ENCODE measurements around the gene SRCAP. TPM values are rescaled to one million over a fixed set of nuclear protein-coding genes. Genes with fewer than 3 reads are reported as not detected.

SRCAP gene
- total RNA-seq, 1 donor from 2014 or later, result 28.5 TPM

DNA sequence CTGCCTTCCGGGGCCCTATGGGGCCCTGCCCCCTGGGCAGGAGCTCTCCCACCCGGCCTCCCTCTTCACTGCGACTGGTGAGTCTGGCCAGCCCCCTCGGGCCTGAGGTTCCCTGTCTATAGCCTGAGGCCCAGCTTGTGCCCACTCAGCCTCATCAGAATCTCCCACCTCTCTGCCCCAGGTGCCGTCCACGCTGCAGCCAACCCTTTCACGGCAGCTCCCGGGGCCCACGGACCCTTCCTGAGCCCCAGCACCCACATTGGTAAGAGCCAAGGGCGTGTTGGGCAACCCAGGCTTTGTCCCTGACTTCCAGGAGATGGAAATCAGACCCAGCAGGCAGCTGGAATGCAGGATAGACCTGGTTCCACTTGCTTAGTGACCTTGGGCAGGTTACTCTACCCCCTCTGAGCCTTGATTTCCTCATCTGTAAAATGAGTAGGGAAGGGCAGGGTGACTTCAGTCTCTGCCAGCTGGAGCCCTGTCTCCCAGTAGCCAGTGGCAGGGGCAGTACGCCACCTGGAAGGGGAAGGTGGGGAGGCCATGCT, 31.5 kb upstream of the SRCAP start:
- TF ChIP-seq, protein P1, sequence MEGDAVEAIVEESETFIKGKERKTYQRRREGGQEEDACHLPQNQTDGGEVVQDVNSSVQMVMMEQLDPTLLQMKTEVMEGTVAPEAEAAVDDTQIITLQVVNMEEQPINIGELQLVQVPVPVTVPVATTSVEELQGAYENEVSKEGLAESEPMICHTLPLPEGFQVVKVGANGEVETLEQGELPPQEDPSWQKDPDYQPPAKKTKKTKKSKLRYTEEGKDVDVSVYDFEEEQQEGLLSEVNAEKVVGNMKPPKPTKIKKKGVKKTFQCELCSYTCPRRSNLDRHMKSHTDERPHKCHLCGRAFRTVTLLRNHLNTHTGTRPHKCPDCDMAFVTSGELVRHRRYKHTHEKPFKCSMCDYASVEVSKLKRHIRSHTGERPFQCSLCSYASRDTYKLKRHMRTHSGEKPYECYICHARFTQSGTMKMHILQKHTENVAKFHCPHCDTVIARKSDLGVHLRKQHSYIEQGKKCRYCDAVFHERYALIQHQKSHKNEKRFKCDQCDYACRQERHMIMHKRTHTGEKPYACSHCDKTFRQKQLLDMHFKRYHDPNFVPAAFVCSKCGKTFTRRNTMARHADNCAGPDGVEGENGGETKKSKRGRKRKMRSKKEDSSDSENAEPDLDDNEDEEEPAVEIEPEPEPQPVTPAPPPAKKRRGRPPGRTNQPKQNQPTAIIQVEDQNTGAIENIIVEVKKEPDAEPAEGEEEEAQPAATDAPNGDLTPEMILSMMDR (IDR thresholded peaks at IDR 0.05), result no peak
- TF ChIP-seq POLR2AphosphoS5 (IDR thresholded peaks at IDR 0.05; ENCODE audit: insufficient read depth in 1 of 2, low read depth in 1 of 2), result no peak
- no peak for TF ChIP-seq POLR2A (IDR thresholded peaks at IDR 0.05)
- H3K36me3 ChIP-seq, result peaks cover 4 to 85% of the 10 kb centered on the region in 2 donors
- H3K4me3 ChIP-seq, result no peak overlapping the region
- no peak overlapping the region for H3K27ac ChIP-seq
- H3K27me3 ChIP-seq, result no peaks in the 10 kb centered on the region
- DNase-seq (ENCODE audit: extremely low spot score in 2 of 2), result no peak
- no peaks in the 10 kb centered on the region for H3K9me3 ChIP-seq
- intact Hi-C loops (cut with DNase I), result no loop called here
- peaks cover 28% of the 10 kb centered on the region for H3K4me1 ChIP-seq

DNA sequence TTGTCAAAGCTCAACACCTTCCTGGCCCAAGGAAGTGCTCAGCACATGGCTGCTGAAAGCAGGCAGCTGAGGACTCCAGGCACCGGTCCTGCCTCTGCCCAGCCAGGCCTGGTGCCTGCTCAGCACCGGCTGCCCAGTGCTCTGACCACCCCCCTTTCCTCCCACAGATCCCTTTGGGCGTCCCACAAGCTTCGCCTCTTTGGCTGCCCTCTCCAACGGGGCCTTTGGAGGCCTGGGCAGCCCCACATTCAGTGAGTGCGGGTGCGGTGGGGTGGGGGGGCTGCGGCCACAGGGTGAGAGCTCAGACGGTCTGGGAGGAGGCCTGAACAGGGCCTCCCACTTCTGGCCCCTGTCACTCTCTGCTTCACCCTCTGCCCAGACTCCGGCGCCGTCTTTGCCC, 30.6 kb upstream of the SRCAP start:
- H3K27ac ChIP-seq, result no peak overlapping the region
- H3K27me3 ChIP-seq, result no peaks in the 10 kb centered on the region
- peaks cover 4 to 76% of the 10 kb centered on the region in 2 donors for H3K36me3 ChIP-seq
- DNase-seq (ENCODE audit: extremely low spot score in 2 of 2), result no peak
- H3K9me3 ChIP-seq, result no peaks in the 10 kb centered on the region
- no peak overlapping the region for H3K4me3 ChIP-seq
- TF ChIP-seq POLR2AphosphoS5 (IDR thresholded peaks at IDR 0.05; ENCODE audit: insufficient read depth in 1 of 2, low read depth in 1 of 2) (no peak), POLR2A (IDR thresholded peaks at IDR 0.05) (no peak)
- TF ChIP-seq, protein P1 (IDR thresholded peaks at IDR 0.05), result no peak
- peaks cover 18% of the 10 kb centered on the region for H3K4me1 ChIP-seq
- intact Hi-C loops (cut with DNase I), result no loop called here

DNA sequence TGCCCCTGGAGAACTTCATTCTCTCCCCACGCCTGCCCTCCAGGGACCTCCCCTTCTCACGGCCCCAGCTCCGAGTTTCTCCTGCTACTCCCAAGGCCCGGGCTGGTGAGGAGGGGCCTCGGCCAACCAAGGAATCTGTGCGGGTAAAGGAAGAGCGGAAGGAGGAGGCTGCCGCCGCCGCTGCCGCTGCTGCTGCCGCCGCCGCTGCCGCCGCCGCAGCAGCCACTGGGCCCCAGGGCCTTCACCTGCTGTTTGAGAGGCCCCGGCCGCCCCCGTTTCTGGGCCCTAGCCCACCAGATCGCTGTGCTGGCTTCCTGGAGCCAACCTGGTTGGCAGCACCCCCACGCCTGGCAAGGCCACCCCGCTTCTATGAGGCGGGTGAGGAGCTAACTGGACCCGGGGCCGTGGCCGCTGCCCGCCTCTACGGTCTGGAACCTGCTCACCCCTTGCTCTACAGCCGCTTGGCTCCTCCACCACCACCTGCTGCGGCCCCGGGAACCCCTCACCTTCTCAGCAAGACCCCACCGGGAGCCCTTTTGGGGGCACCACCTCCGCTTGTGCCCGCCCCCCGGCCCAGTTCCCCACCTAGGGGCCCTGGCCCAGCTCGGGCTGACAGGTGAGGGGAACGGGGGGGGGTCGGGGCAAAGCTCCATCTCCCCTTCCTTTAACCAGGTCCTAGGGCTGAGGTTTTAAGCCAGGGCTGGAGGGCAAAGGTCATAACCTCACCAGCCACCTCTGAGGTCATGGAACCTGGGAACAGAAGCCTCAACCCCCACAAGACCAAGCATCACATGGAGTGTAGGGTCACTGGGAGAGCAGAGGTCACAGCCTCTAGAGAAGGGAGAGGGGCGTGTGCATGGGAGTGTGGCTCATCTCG, 29.7 kb upstream of the SRCAP start:
- TF ChIP-seq, protein P1 (IDR thresholded peaks at IDR 0.05), result no peak
- TF ChIP-seq POLR2A (IDR thresholded peaks at IDR 0.05) (no peak), POLR2AphosphoS5 (IDR thresholded peaks at IDR 0.05; ENCODE audit: insufficient read depth in 1 of 2, low read depth in 1 of 2) (no peak)
- Histone ChIP-seq H3K4me3 (no peak overlapping the region), H3K9me3 (no peaks in the 10 kb centered on the region), H3K4me1 (peaks cover 9% of the 10 kb centered on the region), H3K36me3 (peaks cover 4 to 67% of the 10 kb centered on the region in 2 donors), H3K27me3 (no peaks in the 10 kb centered on the region), H3K27ac (no peak overlapping the region)
- intact Hi-C loops (cut with DNase I), result no loop called here
- no peak for DNase-seq (ENCODE audit: extremely low spot score in 2 of 2)

DNA sequence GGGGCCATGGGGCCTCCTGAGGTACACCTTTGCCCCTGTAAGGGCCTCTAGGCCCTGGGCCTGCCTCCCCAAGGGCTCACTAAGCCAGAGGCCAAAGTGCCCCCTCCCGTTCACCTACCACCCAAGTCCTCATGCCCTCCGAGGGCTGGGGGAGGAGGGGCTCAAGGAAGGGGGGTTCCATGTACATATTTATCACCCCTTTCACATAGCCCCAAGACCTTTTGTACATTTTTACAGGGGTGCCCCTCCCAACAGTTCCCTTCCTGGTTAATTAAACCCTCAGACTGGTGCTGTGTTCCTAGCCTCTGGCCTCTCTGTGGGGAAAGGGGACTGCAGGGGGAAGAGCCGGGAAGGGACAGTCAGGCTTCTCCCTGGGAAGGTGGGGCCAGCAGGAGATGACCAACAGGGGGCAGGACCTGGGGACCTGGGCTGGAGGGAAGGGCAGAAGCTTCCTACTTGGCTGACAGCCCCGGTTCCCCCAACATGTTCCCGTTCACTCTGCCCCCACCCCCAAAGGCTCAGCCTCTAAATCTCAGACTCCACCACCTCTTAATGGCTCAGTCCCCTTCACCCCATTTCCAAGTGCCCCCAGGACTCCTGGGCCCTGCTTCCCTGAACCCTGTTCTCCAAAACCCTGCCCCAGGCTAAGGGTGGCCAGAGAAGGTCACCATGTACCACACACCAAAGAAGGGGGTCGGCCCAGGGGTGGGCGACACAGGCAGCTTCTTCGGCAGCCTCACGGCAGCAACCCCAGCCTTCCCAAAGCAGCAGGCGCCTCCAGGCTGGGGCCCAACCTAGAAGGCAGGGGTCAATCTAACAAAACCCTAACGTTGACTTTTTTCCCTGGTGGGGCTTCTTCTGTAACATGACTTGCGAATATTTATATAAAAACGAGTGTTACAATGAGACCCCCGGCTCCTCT, 28.8 kb upstream of the SRCAP start:
- H3K36me3 ChIP-seq, result peaks cover 4 to 58% of the 10 kb centered on the region in 2 donors
- no peak overlapping the region for H3K4me3 ChIP-seq
- TF ChIP-seq POLR2AphosphoS5 (IDR thresholded peaks at IDR 0.05; ENCODE audit: insufficient read depth in 1 of 2, low read depth in 1 of 2) (no peak), POLR2A (IDR thresholded peaks at IDR 0.05) (no peak)
- TF ChIP-seq, protein P1 (IDR thresholded peaks at IDR 0.05), result no peak
- H3K27ac ChIP-seq, result no peak overlapping the region
- DNase-seq (ENCODE audit: extremely low spot score in 2 of 2), result no peak
- intact Hi-C loops (cut with DNase I), result no loop called here
- H3K4me1 ChIP-seq, result peaks cover under 1% of the 10 kb centered on the region
- H3K27me3 ChIP-seq, result no peaks in the 10 kb centered on the region
- no peaks in the 10 kb centered on the region for H3K9me3 ChIP-seq
